ENCODE data around the gene CDH23.

- TF ChIP-seq CTCF (IDR thresholded peaks at IDR 0.05) (no peak), POLR2A (IDR thresholded peaks at IDR 0.05) (no peak)
Measured at GRCh38 chr10:71850021-71850742, 453.5 kb downstream of the CDH23 start.

Data from adrenal gland (tissue), 5 donors.